Measurements from ENCODE around the gene MALRD1. TPM values are rescaled to one million over a fixed set of nuclear protein-coding genes. Genes with fewer than 3 reads are reported as not detected.

The MALRD1 gene
- total and polyA plus RNA-seq, 10 donors = 0.06 to 1.6 (median 0.43) TPM

DNA sequence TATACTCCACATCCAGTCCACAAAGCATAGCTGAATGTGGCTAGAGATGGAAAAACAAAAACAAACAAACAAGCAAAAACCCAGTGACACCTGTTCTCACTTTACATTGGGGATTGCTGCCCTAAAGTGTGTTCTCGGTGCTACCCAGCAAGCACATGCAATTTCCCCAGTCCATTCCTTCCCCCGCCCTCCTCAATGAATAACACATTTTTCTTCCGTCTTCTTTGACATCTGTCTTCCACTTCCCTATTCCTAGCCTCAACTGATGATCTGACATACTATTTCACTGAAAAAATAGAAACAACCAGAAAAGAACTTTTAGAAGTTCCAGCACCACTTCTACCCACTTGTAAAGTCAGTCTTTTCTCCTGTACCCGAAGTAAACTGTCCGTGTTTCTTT lies 147.1 kb downstream of the MALRD1 start:
- DNase-seq = no peak
- intact Hi-C loops (cut with DNase I; ENCODE audit: low total_unique reads) = no loop called here
- WGBS, 5 donors = 57 to 72% (median 65%) methylated on average over 5 of the region's 5 CpGs
- H3K9me3 ChIP-seq = peaks cover 0 to 16% (median 5%) of the 10 kb centered on the region in 8 donors
- no peaks in the 10 kb centered on the region for H3K27me3 ChIP-seq (replicated peaks in 1 of 7)
- TF ChIP-seq POLR2AphosphoS5 (IDR thresholded peaks at IDR 0.05) (no peak), POLR2A (IDR thresholded peaks at IDR 0.05) (no peak)
- TF ChIP-seq, protein P1, sequence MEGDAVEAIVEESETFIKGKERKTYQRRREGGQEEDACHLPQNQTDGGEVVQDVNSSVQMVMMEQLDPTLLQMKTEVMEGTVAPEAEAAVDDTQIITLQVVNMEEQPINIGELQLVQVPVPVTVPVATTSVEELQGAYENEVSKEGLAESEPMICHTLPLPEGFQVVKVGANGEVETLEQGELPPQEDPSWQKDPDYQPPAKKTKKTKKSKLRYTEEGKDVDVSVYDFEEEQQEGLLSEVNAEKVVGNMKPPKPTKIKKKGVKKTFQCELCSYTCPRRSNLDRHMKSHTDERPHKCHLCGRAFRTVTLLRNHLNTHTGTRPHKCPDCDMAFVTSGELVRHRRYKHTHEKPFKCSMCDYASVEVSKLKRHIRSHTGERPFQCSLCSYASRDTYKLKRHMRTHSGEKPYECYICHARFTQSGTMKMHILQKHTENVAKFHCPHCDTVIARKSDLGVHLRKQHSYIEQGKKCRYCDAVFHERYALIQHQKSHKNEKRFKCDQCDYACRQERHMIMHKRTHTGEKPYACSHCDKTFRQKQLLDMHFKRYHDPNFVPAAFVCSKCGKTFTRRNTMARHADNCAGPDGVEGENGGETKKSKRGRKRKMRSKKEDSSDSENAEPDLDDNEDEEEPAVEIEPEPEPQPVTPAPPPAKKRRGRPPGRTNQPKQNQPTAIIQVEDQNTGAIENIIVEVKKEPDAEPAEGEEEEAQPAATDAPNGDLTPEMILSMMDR (IDR thresholded peaks at IDR 0.05 in 8 of 11, conservative IDR thresholded peaks at IDR 0.05 in 3 of 11) = no peak
- no peak overlapping the region for H3K4me3 ChIP-seq
- H3K36me3 ChIP-seq = no peaks in the 10 kb centered on the region
- no peaks in the 10 kb centered on the region for H3K4me1 ChIP-seq
- H3K27ac ChIP-seq = no peak overlapping the region

DNA sequence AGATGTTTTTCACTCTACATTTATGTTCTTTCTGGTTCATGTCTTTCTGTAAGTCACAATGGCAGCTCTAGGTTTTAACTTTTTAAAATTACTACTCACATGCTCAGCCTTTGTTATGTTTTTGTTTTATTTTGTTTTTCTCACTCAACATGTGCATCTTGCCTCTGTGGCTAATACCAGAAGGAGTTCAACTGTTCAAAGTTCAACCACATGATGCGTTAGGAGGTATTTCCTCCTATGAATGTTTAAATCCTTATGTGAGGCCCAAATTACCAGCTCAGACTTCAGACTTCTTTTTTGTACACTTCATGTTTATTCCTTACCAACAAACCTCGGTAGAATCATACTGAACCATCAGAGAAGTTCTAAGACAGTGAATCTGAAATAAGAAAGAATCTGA lies 151.6 kb downstream of the MALRD1 start:
- Histone ChIP-seq H3K4me1 (no peaks in the 10 kb centered on the region), H3K4me3 (no peak overlapping the region), H3K9me3 (no peaks in the 10 kb centered on the region), H3K36me3 (no peaks in the 10 kb centered on the region), H3K27me3 (replicated peaks in 1 of 7) (no peaks in the 10 kb centered on the region), H3K27ac (no peak overlapping the region)
- intact Hi-C loops (cut with DNase I; ENCODE audit: low total_unique reads) = no loop called here
- WGBS, 5 donors = 65 to 81% (median 77%) methylated on average over 2 of the region's 2 CpGs
- DNase-seq = no peak
- TF ChIP-seq, protein P1 (IDR thresholded peaks at IDR 0.05 in 8 of 11, conservative IDR thresholded peaks at IDR 0.05 in 3 of 11) = no peak
- TF ChIP-seq POLR2AphosphoS5 (IDR thresholded peaks at IDR 0.05) (no peak), POLR2A (IDR thresholded peaks at IDR 0.05) (no peak)

DNA sequence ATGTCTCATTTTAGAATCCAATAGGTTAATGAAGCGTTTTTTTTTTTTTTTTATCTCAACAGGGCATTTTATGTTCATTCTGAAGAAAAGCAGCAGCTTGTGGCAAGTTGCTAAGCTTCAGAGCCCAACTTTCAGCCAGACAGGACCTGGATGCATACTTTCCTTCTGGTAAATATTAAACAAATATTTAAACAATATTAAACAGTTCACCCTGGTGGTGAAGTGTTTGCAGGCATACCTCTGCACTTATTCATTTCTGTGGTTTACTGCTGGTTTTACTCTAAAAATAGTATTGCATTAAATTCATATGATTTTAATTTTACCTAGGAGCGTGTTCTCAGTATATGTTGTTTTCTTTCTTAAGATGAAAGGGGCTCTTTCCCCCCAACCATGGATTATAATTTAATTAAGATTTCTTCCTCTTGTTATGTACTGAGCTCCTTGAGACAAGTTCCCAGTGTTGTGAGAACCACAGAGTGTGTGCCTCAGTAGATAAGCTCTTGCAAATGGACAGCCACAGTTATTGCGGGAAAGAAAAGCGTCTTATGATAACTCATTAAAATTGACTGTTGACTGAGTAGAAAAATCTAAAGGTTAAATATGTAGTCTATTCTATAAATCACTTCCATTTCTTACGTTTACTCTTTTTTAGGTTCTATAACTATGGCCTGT lies 155.8 kb downstream of the MALRD1 start:
- Histone ChIP-seq H3K4me3 (no peak overlapping the region), H3K4me1 (no peaks in the 10 kb centered on the region), H3K27me3 (replicated peaks in 1 of 7) (no peaks in the 10 kb centered on the region), H3K27ac (no peak overlapping the region), H3K9me3 (no peaks in the 10 kb centered on the region), H3K36me3 (no peaks in the 10 kb centered on the region)
- intact Hi-C loops (cut with DNase I; ENCODE audit: low total_unique reads) = no loop called here
- 76 to 85% (median 79%) methylated on average over 5 of the region's 5 CpGs for WGBS, 5 donors
- TF ChIP-seq, protein P1 (IDR thresholded peaks at IDR 0.05 in 8 of 11, conservative IDR thresholded peaks at IDR 0.05 in 3 of 11) = no peak
- TF ChIP-seq POLR2A (IDR thresholded peaks at IDR 0.05) (no peak), POLR2AphosphoS5 (IDR thresholded peaks at IDR 0.05) (no peak)
- no peak for DNase-seq

DNA sequence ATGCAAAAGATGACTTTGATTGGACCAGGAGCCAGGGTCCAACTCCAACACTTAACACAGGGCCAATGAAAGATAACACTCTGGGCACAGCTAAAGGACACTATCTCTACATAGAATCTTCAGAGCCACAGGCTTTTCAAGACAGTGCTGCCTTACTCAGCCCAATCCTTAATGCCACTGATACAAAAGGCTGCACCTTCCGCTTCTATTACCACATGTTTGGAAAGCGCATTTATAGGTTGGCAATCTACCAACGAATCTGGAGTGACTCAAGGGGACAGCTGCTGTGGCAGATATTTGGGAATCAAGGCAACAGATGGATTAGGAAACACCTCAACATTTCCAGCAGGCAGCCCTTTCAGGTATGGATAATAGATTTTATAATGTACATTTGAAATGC lies 160.7 kb downstream of the MALRD1 start:
- DNase-seq = no peak
- Histone ChIP-seq H3K9me3 (no peaks in the 10 kb centered on the region), H3K27ac (no peak overlapping the region), H3K36me3 (no peaks in the 10 kb centered on the region), H3K4me3 (no peak overlapping the region), H3K27me3 (replicated peaks in 1 of 7) (no peaks in the 10 kb centered on the region), H3K4me1 (no peaks in the 10 kb centered on the region)
- intact Hi-C loops (cut with DNase I; ENCODE audit: low total_unique reads) = no loop called here
- WGBS, 5 donors = 71 to 84% (median 79%) methylated on average over 3 of the region's 3 CpGs
- TF ChIP-seq POLR2A (IDR thresholded peaks at IDR 0.05) = no peak
- no peak for TF ChIP-seq POLR2AphosphoS5 (IDR thresholded peaks at IDR 0.05)
- TF ChIP-seq, protein P1 (IDR thresholded peaks at IDR 0.05 in 8 of 11, conservative IDR thresholded peaks at IDR 0.05 in 3 of 11) = no peak
